ENCODE data around the gene HDAC11. TPM values are rescaled to one million over a fixed set of nuclear protein-coding genes. Genes with fewer than 3 reads are reported as not detected.

The HDAC11 gene
- total and polyA plus RNA-seq, 2 donors (not counting 1 experiment from before 2014, with no cell fraction given): 5.2 to 23.1 TPM

DNA sequence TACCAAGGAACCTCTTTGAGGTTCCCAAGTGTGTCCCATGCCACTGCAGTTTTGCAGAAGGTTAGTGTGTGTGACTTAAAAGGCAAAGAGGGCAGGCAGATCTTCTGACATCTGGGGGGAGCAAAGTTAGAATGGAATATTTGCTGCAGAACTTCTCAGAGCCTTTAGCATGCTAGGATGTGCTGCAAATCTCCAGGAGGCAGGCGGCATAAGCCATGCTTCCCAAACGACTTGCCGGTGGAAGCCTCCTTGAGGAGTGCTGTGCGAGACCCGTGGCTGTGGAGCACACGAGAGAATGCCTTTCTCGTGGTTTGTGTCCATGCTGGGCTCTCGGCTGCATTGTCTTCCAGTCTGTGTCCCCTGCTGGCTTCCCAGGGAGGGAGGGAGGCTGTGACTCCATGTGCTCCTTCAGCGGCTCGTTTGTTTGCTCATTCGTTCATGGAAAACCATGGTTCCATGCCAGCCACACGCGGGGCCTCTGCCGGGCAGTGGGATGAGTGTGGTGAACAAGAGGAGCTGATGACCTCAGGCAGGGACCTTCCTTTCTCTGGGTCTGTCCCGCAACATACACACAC, 13.8 kb downstream of the HDAC11 start:
- H3K36me3 ChIP-seq (ENCODE audit: control insufficient read depth, insufficient read depth, low read length): no peaks in the 10 kb centered on the region
- TF ChIP-seq EZH2 (IDR thresholded peaks at IDR 0.05; ENCODE audit: low read length, missing control alignments): no peak
- TF ChIP-seq, protein P1, sequence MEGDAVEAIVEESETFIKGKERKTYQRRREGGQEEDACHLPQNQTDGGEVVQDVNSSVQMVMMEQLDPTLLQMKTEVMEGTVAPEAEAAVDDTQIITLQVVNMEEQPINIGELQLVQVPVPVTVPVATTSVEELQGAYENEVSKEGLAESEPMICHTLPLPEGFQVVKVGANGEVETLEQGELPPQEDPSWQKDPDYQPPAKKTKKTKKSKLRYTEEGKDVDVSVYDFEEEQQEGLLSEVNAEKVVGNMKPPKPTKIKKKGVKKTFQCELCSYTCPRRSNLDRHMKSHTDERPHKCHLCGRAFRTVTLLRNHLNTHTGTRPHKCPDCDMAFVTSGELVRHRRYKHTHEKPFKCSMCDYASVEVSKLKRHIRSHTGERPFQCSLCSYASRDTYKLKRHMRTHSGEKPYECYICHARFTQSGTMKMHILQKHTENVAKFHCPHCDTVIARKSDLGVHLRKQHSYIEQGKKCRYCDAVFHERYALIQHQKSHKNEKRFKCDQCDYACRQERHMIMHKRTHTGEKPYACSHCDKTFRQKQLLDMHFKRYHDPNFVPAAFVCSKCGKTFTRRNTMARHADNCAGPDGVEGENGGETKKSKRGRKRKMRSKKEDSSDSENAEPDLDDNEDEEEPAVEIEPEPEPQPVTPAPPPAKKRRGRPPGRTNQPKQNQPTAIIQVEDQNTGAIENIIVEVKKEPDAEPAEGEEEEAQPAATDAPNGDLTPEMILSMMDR (conservative IDR thresholded peaks at IDR 0.05 in 1 of 2, IDR thresholded peaks at IDR 0.05 in 1 of 2; ENCODE audit: low read depth in 1 of 2, low read length in 2 of 2): no peak
- H3K9ac ChIP-seq (ENCODE audit: insufficient read depth, low read length): no peak overlapping the region
- H3K79me2 ChIP-seq (ENCODE audit: control insufficient read depth, insufficient read depth, low read length): no peaks in the 10 kb centered on the region
- H3K27me3 ChIP-seq (ENCODE audit: control insufficient read depth, insufficient read depth, low read length): no peaks in the 10 kb centered on the region
- DNase-seq (ENCODE audit: low read depth in 2 of 2): no peak
- no peaks in the 10 kb centered on the region for H4K20me1 ChIP-seq (ENCODE audit: control insufficient read depth, extremely low read depth, insufficient read depth, low read length)
- H3K4me3 ChIP-seq (replicated peaks in 1 of 4; ENCODE audit: control extremely low read depth in 1 of 4, insufficient read depth in 1 of 4, low read depth in 3 of 4, low read length in 4 of 4): no peak overlapping the region
- H3K27ac ChIP-seq (ENCODE audit: insufficient read depth, low read length): no peak overlapping the region
- H3K9me3 ChIP-seq (ENCODE audit: control insufficient read depth, insufficient read depth, low read depth, low read length): no peaks in the 10 kb centered on the region
- no peaks in the 10 kb centered on the region for H3K4me1 ChIP-seq (ENCODE audit: control insufficient read depth, extremely low read depth, insufficient read depth, low read length)
- H3K4me2 ChIP-seq (ENCODE audit: extremely low read depth, insufficient read depth, low read length): no peak overlapping the region
- H2AFZ ChIP-seq (ENCODE audit: low read length): no peak overlapping the region

DNA sequence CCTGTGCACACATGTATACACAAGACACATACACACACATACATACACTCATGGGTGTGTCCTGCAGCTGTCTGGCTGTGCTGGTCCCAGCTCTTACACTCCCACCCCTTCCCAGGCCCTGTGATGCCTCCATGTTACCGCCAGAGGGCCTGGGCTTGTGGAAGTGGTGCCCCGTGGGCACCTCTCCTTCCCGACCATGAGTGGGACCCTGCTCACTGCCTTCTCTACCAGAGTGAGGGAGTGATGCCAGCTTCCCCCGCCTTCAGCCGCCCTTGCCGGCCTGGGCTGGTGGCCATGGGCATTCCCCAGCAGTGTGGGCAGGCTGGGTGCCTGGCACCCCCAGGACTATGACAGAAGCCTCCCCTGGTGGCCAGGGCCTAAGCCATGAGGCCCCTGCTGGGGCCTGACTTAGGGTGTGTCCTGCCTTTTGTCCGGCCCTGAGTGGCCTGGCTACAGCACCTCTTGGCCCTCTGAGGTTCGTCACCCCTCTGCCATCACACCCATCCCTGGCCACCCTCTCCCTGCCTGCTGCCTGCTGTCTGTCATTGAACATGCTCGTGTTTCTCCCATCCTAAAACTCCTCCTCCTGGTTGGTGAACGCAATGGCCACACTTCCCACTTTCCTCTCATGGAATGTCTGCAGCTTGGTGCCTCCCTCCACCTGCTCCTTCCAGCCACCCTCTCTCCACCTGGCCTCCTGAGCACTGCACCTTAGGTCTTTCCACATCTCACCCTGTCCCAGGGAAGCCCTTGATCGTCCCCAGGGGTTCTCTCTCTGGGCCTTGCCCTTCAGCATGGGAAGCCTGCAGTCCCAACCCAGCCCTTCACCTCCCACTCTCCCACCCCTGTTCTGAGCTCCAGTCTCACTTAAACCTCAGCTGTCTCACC, 14.6 kb downstream of the HDAC11 start:
- H3K27ac ChIP-seq (ENCODE audit: insufficient read depth, low read length): no peak overlapping the region
- H3K4me1 ChIP-seq (ENCODE audit: control insufficient read depth, extremely low read depth, insufficient read depth, low read length): no peaks in the 10 kb centered on the region
- peak in 1 of 2 donors; percentile 33 for DNase-seq (ENCODE audit: low read depth in 2 of 2)
- H3K27me3 ChIP-seq (ENCODE audit: control insufficient read depth, insufficient read depth, low read length): no peaks in the 10 kb centered on the region
- H3K4me2 ChIP-seq (ENCODE audit: extremely low read depth, insufficient read depth, low read length): no peak overlapping the region
- H3K36me3 ChIP-seq (ENCODE audit: control insufficient read depth, insufficient read depth, low read length): no peaks in the 10 kb centered on the region
- H3K4me3 ChIP-seq (replicated peaks in 1 of 4; ENCODE audit: control extremely low read depth in 1 of 4, insufficient read depth in 1 of 4, low read depth in 3 of 4, low read length in 4 of 4): no peak overlapping the region
- H3K9ac ChIP-seq (ENCODE audit: insufficient read depth, low read length): no peak overlapping the region
- H4K20me1 ChIP-seq (ENCODE audit: control insufficient read depth, extremely low read depth, insufficient read depth, low read length): no peaks in the 10 kb centered on the region
- no peaks in the 10 kb centered on the region for H3K9me3 ChIP-seq (ENCODE audit: control insufficient read depth, insufficient read depth, low read depth, low read length)
- H2AFZ ChIP-seq (ENCODE audit: low read length): no peak overlapping the region
- H3K79me2 ChIP-seq (ENCODE audit: control insufficient read depth, insufficient read depth, low read length): no peaks in the 10 kb centered on the region
- no peak for TF ChIP-seq EZH2 (IDR thresholded peaks at IDR 0.05; ENCODE audit: low read length, missing control alignments)
- TF ChIP-seq, protein P1 (conservative IDR thresholded peaks at IDR 0.05 in 1 of 2, IDR thresholded peaks at IDR 0.05 in 1 of 2; ENCODE audit: low read depth in 1 of 2, low read length in 2 of 2): peak; percentile 61 to 72

DNA sequence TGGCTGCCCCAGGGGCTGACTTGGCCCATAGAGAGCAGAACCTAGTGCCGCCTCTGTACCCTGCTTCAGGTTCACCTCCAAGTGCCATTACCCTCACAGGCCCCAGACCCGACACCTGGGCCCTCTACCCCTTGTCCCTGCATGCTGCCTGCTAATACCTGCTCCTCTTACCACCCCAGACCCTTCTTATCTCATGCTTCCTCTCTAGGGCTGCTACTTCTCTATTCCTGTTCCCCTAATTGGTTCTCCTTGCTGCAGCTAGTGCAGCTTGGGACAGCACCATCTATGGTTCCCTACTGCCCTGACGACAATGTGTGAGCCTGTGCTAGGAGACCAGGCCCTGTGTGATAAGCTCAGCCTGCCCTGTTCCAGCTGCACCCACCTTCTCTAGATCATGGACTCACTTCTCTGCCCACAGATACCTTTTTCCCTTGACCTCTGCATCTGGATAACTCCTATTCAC, 15.3 kb downstream of the HDAC11 start:
- Histone ChIP-seq H4K20me1 (ENCODE audit: control insufficient read depth, extremely low read depth, insufficient read depth, low read length) (no peaks in the 10 kb centered on the region), H3K4me1 (ENCODE audit: control insufficient read depth, extremely low read depth, insufficient read depth, low read length) (no peaks in the 10 kb centered on the region), H3K36me3 (ENCODE audit: control insufficient read depth, insufficient read depth, low read length) (no peaks in the 10 kb centered on the region), H3K4me2 (ENCODE audit: extremely low read depth, insufficient read depth, low read length) (no peak overlapping the region), H3K79me2 (ENCODE audit: control insufficient read depth, insufficient read depth, low read length) (no peaks in the 10 kb centered on the region), H2AFZ (ENCODE audit: low read length) (no peak overlapping the region), H3K27ac (ENCODE audit: insufficient read depth, low read length) (no peak overlapping the region), H3K9me3 (ENCODE audit: control insufficient read depth, insufficient read depth, low read depth, low read length) (no peaks in the 10 kb centered on the region), H3K27me3 (ENCODE audit: control insufficient read depth, insufficient read depth, low read length) (no peaks in the 10 kb centered on the region), H3K4me3 (replicated peaks in 1 of 4; ENCODE audit: control extremely low read depth in 1 of 4, insufficient read depth in 1 of 4, low read depth in 3 of 4, low read length in 4 of 4) (no peak overlapping the region), H3K9ac (ENCODE audit: insufficient read depth, low read length) (no peak overlapping the region)
- no peak for DNase-seq (ENCODE audit: low read depth in 2 of 2)
- TF ChIP-seq, protein P1 (conservative IDR thresholded peaks at IDR 0.05 in 1 of 2, IDR thresholded peaks at IDR 0.05 in 1 of 2; ENCODE audit: low read depth in 1 of 2, low read length in 2 of 2): no peak
- TF ChIP-seq EZH2 (IDR thresholded peaks at IDR 0.05; ENCODE audit: low read length, missing control alignments): no peak

Measured in fibroblast of lung (primary cell).